ENCODE results near the gene GRAP.

GRAP gene

DNA sequence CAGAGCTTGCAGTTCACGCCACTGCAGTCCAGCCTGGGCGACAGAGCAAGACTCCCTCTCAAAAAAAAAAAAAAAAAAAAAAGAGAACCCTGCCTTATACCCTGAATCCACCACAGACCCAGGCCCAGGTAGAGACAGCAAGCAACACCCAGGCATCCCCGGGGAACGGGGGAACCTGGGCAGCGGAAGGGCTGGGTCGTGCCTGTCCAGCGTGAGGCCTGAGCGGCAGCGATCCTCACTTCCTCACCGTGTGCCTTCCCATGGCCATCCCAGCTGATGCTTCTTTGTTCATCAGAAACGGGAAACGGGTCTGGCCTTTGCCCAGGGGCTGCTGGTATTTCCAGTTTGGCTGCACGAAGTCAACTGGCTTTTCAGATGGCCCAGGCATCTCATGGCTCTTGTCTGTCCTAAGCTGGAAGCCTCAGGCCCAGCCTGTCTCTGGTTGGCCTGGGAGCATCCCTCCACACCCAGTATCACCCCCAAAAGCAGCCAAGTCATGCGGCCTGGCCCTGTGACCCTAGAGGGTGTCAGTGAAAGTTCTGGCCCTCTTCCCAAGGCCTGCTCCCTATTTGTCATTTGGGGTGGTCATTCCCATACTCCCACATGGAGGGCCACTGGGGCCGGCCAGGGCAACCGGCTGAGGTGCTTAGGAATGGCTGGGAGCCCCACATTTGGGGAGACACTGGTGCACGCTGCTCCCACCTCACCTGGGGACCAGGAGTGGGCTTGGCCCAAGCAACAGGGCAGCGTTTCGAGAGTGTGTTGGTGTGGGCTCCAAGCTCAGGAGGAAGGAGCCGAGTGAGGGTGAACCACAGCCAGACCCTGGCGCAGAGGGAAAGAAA lies 62.3 kb downstream of the GRAP start:
- DNase-seq (ENCODE audit: low read depth), result no peak

- DNase-seq (ENCODE audit: low read depth), result no peak
Measured at GRCh38 chr17:18981642-18982424, 64.9 kb downstream of the GRAP start.

GRCh38 chr17:18981335-18981641 lies 65.5 kb downstream of the GRAP start:
- DNase-seq (ENCODE audit: low read depth), result no peak

DNA sequence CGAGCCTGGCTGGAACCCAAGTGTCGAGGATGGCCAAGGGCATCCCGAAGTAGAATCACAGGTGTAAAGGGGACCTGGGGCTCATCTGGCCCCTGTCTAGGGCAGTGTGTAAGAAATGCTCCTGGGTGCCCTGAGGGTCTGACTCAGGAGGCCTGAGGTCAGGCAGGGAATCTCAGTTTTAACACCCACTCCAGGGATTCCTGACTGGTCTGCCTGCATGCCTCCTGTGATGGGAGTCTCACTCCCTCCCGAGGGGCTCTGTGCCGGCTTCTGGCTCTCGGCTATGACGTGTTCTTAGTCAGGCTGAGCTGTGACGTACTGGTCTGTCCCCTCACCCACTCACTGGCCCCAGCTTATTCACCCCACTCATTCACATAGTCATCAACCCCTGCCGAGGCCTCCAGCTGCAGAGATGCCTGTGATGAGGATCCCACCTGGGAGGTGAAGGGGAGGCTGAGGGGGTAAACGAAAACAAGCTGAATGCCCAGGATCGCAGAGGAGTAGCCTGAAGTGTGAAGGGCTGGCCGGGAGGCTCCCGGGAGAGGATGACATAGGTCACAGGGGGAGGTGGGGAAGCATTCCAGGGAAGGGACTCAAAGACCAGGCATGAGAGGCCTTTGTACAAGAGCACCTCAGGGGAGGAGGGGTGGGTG lies 65.9 kb downstream of the GRAP start:
- DNase-seq (ENCODE audit: low read depth), result no peak

DNA sequence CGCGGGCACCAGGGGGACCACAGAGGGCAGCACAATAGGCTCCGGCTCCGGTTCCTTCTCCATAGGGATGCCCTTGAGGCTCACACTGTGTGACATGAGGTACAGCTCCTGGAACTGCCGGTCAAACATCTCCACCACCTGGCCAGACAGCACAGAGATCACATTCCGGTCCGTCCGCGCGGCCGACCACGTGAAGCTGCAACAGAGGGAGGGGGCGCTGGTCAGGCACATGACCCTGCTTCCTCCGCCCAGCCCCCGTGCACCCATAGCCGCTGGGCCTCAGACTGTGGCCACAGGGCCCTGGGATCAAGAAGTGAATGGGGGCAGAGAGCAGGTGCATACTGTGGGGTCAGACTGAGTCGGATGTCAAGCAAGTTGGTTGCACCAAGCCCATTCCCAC lies 68.1 kb downstream of the GRAP start:
- no peak for DNase-seq (ENCODE audit: low read depth)

DNA sequence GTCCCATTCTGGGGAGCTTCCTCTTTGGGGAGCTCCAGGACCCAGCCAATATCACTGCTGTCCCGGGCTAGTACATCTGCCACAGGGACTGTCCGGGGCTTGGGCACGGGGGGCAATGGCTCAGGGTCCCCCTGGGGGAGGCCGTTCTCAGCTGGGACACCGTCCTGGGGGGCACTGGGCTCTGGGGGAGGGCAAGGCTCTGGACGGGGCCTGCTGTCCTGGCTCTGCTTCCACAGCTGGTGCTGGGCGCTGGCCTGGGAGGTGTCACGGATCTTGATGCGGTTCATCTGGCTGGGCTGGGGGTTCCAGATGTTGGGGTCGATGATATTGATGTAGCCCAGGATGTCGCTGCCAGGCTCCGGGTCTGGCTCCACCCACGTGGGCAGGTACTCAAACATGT lies 68.7 kb downstream of the GRAP start:
- DNase-seq (ENCODE audit: low read depth), result no peak

DNA sequence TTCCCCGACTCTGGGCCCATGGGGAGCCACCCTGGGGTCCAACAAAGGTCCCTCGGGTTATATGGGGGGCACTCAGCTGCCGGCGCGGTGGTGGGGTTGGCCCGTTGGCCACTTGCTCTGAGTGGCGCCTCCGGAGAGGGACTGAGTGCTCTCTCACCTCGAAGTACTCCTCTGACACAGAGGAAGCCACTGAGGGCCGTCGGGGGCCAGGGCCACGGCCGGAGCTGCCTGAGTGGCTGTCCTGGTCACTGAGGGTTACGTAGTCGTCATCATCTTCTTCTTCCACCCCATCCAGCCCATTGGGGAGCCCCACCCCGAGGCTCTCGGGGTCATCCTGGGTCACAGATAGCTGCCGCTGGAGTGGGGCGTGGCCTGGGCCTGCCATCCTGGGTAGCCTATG lies 69.1 kb downstream of the GRAP start:
- DNase-seq (ENCODE audit: low read depth), result no peak

GRCh38 chr17:18977021-18977420 lies 69.7 kb downstream of the GRAP start:
- DNase-seq (ENCODE audit: low read depth), result no peak

DNA sequence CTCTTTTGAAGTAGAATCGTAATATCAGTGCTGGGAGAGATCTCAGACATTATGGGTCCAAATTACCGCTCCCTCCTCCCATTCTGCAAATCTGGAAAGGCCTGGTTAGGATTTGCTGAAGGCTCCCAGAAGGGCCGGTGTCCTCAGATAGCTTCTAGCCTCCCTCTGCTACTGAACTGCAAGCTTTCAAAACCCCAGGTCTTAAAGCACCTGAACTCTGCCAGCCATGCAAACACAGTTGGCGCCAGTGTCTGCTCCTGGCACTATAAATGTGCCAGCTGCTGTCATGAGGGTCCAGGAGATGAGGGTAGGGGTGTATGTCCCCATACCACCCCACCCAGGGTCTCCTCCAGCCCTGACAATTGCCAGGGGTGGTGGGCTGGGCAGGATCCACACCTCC lies 70.6 kb downstream of the GRAP start:
- no peak for DNase-seq (ENCODE audit: low read depth)

- no peak for DNase-seq (ENCODE audit: low read depth)
Measured at GRCh38 chr17:18975597-18975996, 71.2 kb downstream of the GRAP start.

GRCh38 chr17:18974407-18975149 lies 72.2 kb downstream of the GRAP start:
- DNase-seq (ENCODE audit: low read depth), result no peak

DNA sequence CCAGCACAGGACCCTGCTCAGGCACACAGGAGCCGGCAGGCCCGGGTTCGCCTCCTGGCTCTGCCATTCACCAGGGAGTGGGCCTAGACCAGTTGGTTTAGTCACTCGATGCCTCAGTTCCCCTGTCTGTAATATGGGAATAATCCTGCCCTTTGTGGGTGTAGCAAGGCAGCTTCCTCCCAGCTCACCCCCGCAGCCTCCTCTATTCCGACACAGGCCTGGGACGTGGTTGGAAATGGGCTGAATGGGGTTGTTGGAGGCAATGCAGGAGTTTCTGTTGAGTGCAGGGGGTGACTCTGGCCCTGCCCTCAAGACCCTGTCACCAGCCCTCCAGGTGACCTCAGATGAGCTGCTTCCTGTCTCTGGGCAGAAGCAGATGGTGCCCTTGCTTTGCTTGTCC lies 75.0 kb downstream of the GRAP start:
- DNase-seq (ENCODE audit: low read depth), result no peak
